H9 (cell line): Measurements from ENCODE around the gene HCFC1. TPM values are rescaled to one million over a fixed set of nuclear protein-coding genes. Genes with fewer than 3 reads are reported as not detected.

Source experiments
- DNase-seq: peaks from one replicate; pipeline ENCODE4 v3.0.0-alpha.2; 2017
- H2AFZ ChIP-seq: one replicate; pipeline ENCODE4 v1.6.1; 2013; ENCODE audit warnings: mild to moderate bottlenecking, low read length, control low read depth, moderate library complexity
- H2AK5ac ChIP-seq: 2 replicates; pipeline ENCODE4 v1.6.1; 2013; ENCODE audit warnings: low read length, control low read depth, mixed read lengths; ENCODE audit not compliant: insufficient read length
- H2BK120ac ChIP-seq: one replicate; pipeline ENCODE4 v1.6.1; 2013; ENCODE audit warnings: low read depth, mild to moderate bottlenecking, low read length, control low read depth, inconsistent platforms; ENCODE audit not compliant: poor library complexity, severe bottlenecking
- H2BK12ac ChIP-seq: 2 replicates; pipeline ENCODE4 v1.6.1; 2013; ENCODE audit warnings: low read length, control low read depth, mixed read lengths, low read depth; ENCODE audit not compliant: insufficient read length
- H2BK15ac ChIP-seq: 2 replicates; pipeline ENCODE4 v1.6.1; 2013; ENCODE audit warnings: low read depth, low read length, control low read depth
- H2BK20ac ChIP-seq: one replicate; pipeline ENCODE4 v1.6.1; 2013; ENCODE audit warnings: low read depth, mild to moderate bottlenecking, low read length, control low read depth, inconsistent platforms; ENCODE audit not compliant: poor library complexity, severe bottlenecking
- H2BK5ac ChIP-seq: 2 replicates; pipeline ENCODE4 v1.6.1; 2013; ENCODE audit warnings: low read length, control low read depth, mixed read lengths; ENCODE audit not compliant: insufficient read length
- H3K14ac ChIP-seq: 2 replicates; pipeline ENCODE4 v1.6.1; 2013; ENCODE audit warnings: low read length, control low read depth; ENCODE audit not compliant: insufficient read depth
- H3K18ac ChIP-seq: 2 replicates; pipeline ENCODE4 v1.6.1; 2013; ENCODE audit warnings: low read depth, mild to moderate bottlenecking, mixed read lengths, low read length, control low read depth; ENCODE audit not compliant: insufficient read length
- H3K23ac ChIP-seq: 2 replicates; pipeline ENCODE4 v1.6.1; 2013; ENCODE audit warnings: low read length, control low read depth, mixed read lengths, low read depth; ENCODE audit not compliant: insufficient read length
- H3K23me2 ChIP-seq: 2 replicates; pipeline ENCODE4 v1.6.1; 2013; ENCODE audit warnings: low read depth, mild to moderate bottlenecking, mixed read lengths, low read length, control low read depth; ENCODE audit not compliant: insufficient read length, poor library complexity, severe bottlenecking
- H3K27ac ChIP-seq: 2 replicates; pipeline ENCODE4 v1.5.1; 2013; ENCODE audit warnings: low read length, control low read depth, mixed read lengths, low read depth; ENCODE audit not compliant: insufficient read length
- H3K27me3 ChIP-seq: 2 replicates; pipeline ENCODE4 v1.6.1; 2013; ENCODE audit warnings: low read length, control low read depth, inconsistent platforms; ENCODE audit not compliant: insufficient read depth
- H3K4ac ChIP-seq: 2 replicates; pipeline ENCODE4 v1.6.1; 2013; ENCODE audit warnings: low read depth, mild to moderate bottlenecking, control low read depth, inconsistent platforms, low read length, moderate library complexity
- H3K4me1 ChIP-seq: 2 replicates; pipeline ENCODE4 v1.6.1; 2013; ENCODE audit warnings: low read length, control low read depth, inconsistent platforms; ENCODE audit not compliant: insufficient read depth
- H3K4me2 ChIP-seq: 2 replicates; pipeline ENCODE4 v1.6.1; 2013; ENCODE audit warnings: low read length, control low read depth, mixed read lengths; ENCODE audit not compliant: insufficient read length, insufficient read depth
- H3K56ac ChIP-seq: 2 replicates; pipeline ENCODE4 v1.6.1; 2013; ENCODE audit warnings: low read depth, mild to moderate bottlenecking, mixed read lengths, low read length, control low read depth; ENCODE audit not compliant: insufficient read length
- H3K79me1 ChIP-seq: 2 replicates; pipeline ENCODE4 v1.6.1; 2013; ENCODE audit warnings: low read depth, mild to moderate bottlenecking, moderate library complexity, low read length, control low read depth, inconsistent platforms; ENCODE audit not compliant: insufficient read depth, poor library complexity, severe bottlenecking
- H3K79me2 ChIP-seq: 2 replicates; pipeline ENCODE4 v1.6.1; 2013; ENCODE audit warnings: low read length, control low read depth, inconsistent platforms; ENCODE audit not compliant: insufficient read depth
- H3K9ac ChIP-seq: 2 replicates; pipeline ENCODE4 v1.6.1; 2013; ENCODE audit warnings: low read length, control low read depth, mixed read lengths; ENCODE audit not compliant: insufficient read length; ENCODE audit errors: extremely low read depth
- H3K9me3 ChIP-seq: one replicate; pipeline ENCODE4 v1.6.1; 2013; ENCODE audit warnings: low read depth, low read length, inconsistent platforms; ENCODE audit not compliant: control insufficient read depth
- H3T11ph ChIP-seq: one replicate; pipeline ENCODE4 v1.6.1; 2013; ENCODE audit warnings: mild to moderate bottlenecking, low read length, control low read depth, inconsistent platforms
- H4K20me1 ChIP-seq: one replicate; pipeline ENCODE4 v1.6.1; 2013; ENCODE audit not compliant: control insufficient read depth, insufficient read length, insufficient read depth
- H4K5ac ChIP-seq: 2 replicates; pipeline ENCODE4 v1.6.1; 2013; ENCODE audit warnings: low read depth, mild to moderate bottlenecking, mixed read lengths, low read length, control low read depth; ENCODE audit not compliant: insufficient read length
- H4K8ac ChIP-seq: replicated peaks from 2 replicates; pipeline ENCODE4 v1.6.1; 2013; ENCODE audit warnings: low read length, control low read depth, mixed read lengths, low read depth; ENCODE audit not compliant: insufficient read length
- H4K91ac ChIP-seq: 2 replicates; pipeline ENCODE4 v1.6.1; 2013; ENCODE audit warnings: low read depth, mild to moderate bottlenecking, moderate library complexity, mixed read lengths, low read length, control low read depth; ENCODE audit not compliant: insufficient read length
- H3K27ac Mint-ChIP-seq, 3 experiments: 2 replicates in 2 of 3; 3 replicates in 1 of 3; pipeline ENCODE4 v1.8.0; 2020 to 2021; ENCODE audit warnings: mixed read lengths in 3 of 3, mild to moderate bottlenecking in 1 of 3, moderate library complexity in 1 of 3
- H3K27me3 Mint-ChIP-seq: 2 replicates; pipeline ENCODE4 v1.8.0; 2021; ENCODE audit warnings: low read depth, mild to moderate bottlenecking, moderate library complexity, mixed read lengths
- H3K36me3 Mint-ChIP-seq, 3 experiments: 2 replicates in 2 of 3; 3 replicates in 1 of 3; pipeline ENCODE4 v1.8.0; 2020 to 2021; ENCODE audit warnings: low read depth in 3 of 3, mixed read lengths in 3 of 3; ENCODE audit not compliant: insufficient read depth in 1 of 3
- H3K4me1 Mint-ChIP-seq, 2 experiments: 2 replicates each; pipeline ENCODE4 v1.8.0; 2020; ENCODE audit warnings: mixed read lengths in 2 of 2
- H3K4me3 Mint-ChIP-seq, 2 experiments: 2 replicates in 1 of 2; 3 replicates in 1 of 2; pipeline ENCODE4 v1.8.0; 2020 to 2021; ENCODE audit warnings: mild to moderate bottlenecking in 2 of 2, mixed read lengths in 2 of 2, moderate library complexity in 1 of 2
- H3K9me3 Mint-ChIP-seq, 2 experiments: 2 replicates in 1 of 2; 3 replicates in 1 of 2; pipeline ENCODE4 v1.8.0; 2020; ENCODE audit warnings: mild to moderate bottlenecking in 2 of 2, mixed read lengths in 2 of 2, moderate library complexity in 1 of 2
- WGBS: extraction: QIAGEN DNeasy Blood & Tissue Kit; methylation state at CpG from one replicate; pipeline ENCODE4 v1.1.7; 2013; ENCODE audit warnings: missing lambda C conversion rate, low lambda C conversion rate, mixed read lengths; ENCODE audit not compliant: insufficient read length; ENCODE audit errors: extremely low coverage; 5-methylcytosine and 5-hydroxymethylcytosine counted together
- total RNA-seq: library from RNA; stranded (reverse); gene quantifications from 2 replicates; pipeline ENCODE4 v1.2.1, GENCODE V29; 2021
- TF ChIP-seq, protein P1 (sequence below): fragments of 200-600 bp; sonication (generic); conservative IDR thresholded peaks from 3 replicates; pipeline ENCODE4 v1.8.0; 2021; ENCODE audit warnings: antibody characterized with exemption, mild to moderate bottlenecking

Gene HCFC1
- total RNA-seq, 1 experiment from 2014 or later: 144 TPM

GRCh38 chrX:153902385-153902784 lies 69.2 kb downstream of the HCFC1 start:
- Histone ChIP-seq H3K56ac (no peak overlapping the region), H2BK20ac (no peak overlapping the region), H3K79me2 (no peaks in the 10 kb centered on the region), H4K91ac (no peak overlapping the region), H2AFZ (no peak overlapping the region), H3K27me3 (no peaks in the 10 kb centered on the region), H3K4me2 (no peak overlapping the region), H2BK5ac (no peak overlapping the region), H4K8ac (no peak overlapping the region), H3K27ac (no peak overlapping the region), H3K23ac (no peak overlapping the region), H3T11ph (no peak overlapping the region), H3K9me3 (peaks cover 10% of the 10 kb centered on the region), H3K79me1 (no peaks in the 10 kb centered on the region), H3K4me1 (no peaks in the 10 kb centered on the region), H2BK120ac (no peak overlapping the region), H2BK15ac (no peak overlapping the region), H3K4ac (no peak overlapping the region), H3K23me2 (no peaks in the 10 kb centered on the region), H2AK5ac (no peak overlapping the region), H2BK12ac (no peak overlapping the region), H4K5ac (no peak overlapping the region), H4K20me1 (no peaks in the 10 kb centered on the region), H3K14ac (no peak overlapping the region), H3K18ac (no peak overlapping the region), H3K9ac (no peak overlapping the region)
- H3K36me3 Mint-ChIP-seq: peaks cover 0 to 10% (median 4%) of the 10 kb centered on the region in 3 experiments; a peak in 5 of 7 replicates
- peaks cover 4% of the 10 kb centered on the region; the same call in 1 of the 2 replicates for H3K27me3 Mint-ChIP-seq
- H3K4me1 Mint-ChIP-seq: peaks cover 5 to 22% of the 10 kb centered on the region in 2 experiments
- H3K27ac Mint-ChIP-seq: no peak overlapping the region
- H3K4me3 Mint-ChIP-seq: no peak overlapping the region
- TF ChIP-seq, protein P1, sequence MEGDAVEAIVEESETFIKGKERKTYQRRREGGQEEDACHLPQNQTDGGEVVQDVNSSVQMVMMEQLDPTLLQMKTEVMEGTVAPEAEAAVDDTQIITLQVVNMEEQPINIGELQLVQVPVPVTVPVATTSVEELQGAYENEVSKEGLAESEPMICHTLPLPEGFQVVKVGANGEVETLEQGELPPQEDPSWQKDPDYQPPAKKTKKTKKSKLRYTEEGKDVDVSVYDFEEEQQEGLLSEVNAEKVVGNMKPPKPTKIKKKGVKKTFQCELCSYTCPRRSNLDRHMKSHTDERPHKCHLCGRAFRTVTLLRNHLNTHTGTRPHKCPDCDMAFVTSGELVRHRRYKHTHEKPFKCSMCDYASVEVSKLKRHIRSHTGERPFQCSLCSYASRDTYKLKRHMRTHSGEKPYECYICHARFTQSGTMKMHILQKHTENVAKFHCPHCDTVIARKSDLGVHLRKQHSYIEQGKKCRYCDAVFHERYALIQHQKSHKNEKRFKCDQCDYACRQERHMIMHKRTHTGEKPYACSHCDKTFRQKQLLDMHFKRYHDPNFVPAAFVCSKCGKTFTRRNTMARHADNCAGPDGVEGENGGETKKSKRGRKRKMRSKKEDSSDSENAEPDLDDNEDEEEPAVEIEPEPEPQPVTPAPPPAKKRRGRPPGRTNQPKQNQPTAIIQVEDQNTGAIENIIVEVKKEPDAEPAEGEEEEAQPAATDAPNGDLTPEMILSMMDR: no peak
- no CpG with 5 or more reads among the region's 10 CpGs for WGBS
- no peak for DNase-seq
- H3K9me3 Mint-ChIP-seq: peaks cover 67 to 68% of the 10 kb centered on the region in 2 experiments
